ENCODE data around the gene TNIK.

- TF ChIP-seq, protein P1, sequence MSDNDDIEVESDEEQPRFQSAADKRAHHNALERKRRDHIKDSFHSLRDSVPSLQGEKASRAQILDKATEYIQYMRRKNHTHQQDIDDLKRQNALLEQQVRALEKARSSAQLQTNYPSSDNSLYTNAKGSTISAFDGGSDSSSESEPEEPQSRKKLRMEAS (IDR thresholded peaks at IDR 0.05; ENCODE audit: low read depth), result no peak
- TF ChIP-seq CTCF (IDR thresholded peaks at IDR 0.05), result no peak
- TF ChIP-seq EP300 (IDR thresholded peaks at IDR 0.05; ENCODE audit: borderline replicate concordance in 1 of 2, low read depth in 1 of 2, low read length in 1 of 2), result no peak
- no peak for TF ChIP-seq FOXM1 (IDR thresholded peaks at IDR 0.05; ENCODE audit: low read depth)
- TF ChIP-seq EZH2phosphoT487 (IDR thresholded peaks at IDR 0.05; ENCODE audit: borderline replicate concordance, low read depth), result no peak
- TF ChIP-seq TAF1 (IDR thresholded peaks at IDR 0.05; ENCODE audit: borderline replicate concordance, low read depth, low read length), result no peak
- TF ChIP-seq GATA2 (CRISPR knock-in tag; IDR thresholded peaks at IDR 0.05), result no peak
- no peak for TF ChIP-seq FOXJ3 (CRISPR knock-in tag; IDR thresholded peaks at IDR 0.05)
- TF ChIP-seq ELF1 (IDR thresholded peaks at IDR 0.05), result no peak
- TF ChIP-seq YY1 (IDR thresholded peaks at IDR 0.05; ENCODE audit: low read depth), result no peak
These were observed 163.0 kb downstream of the TNIK start for GRCh38 chr3:171297207-171297606.
